ENCODE results near the gene FBXL3. TPM values are rescaled to one million over a fixed set of nuclear protein-coding genes. Genes with fewer than 3 reads are reported as not detected.

Gene FBXL3
- total RNA-seq, 6 experiments from 2014 or later, result 13.6 to 31.4 (median 19.7) TPM

DNA sequence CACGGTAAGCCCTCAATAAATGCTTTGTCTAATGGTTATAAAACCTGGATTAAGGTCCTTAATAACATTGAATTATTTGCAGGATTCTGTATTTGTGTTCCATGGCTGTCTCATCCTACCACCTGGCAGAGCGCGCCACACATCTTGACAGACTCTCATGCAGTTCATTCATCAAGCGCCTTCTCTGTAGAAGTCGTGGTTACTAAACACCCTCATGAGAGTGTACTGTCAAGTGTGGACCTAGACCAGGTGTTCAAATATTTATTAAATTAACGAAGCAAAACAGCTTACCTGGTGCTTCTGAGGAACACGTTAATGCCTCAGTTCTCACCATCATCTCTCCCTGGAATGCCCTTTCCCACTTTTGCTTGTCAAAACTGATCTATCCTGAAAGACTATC is 13.1 kb upstream of the FBXL3 start:
- 84% methylated on average over 6 of the region's 7 CpGs for WGBS (ENCODE audit: insufficient coverage, low coverage, low lambda C conversion rate, missing lambda C conversion rate)
- Histone ChIP-seq H3K27ac (no peak overlapping the region), H3K27me3 (no peaks in the 10 kb centered on the region), H3K4me3 (no peak overlapping the region), H3K36me3 (peaks cover 0 to 8% (median 1%) of the 10 kb centered on the region in 4 donors), H3K4me1 (no peaks in the 10 kb centered on the region), H3K9me3 (no peaks in the 10 kb centered on the region)
- DNase-seq (no peak), ATAC-seq (no peak)
- intact Hi-C loops (cut with DNase I), result no loop called here
- TF ChIP-seq, protein P1, sequence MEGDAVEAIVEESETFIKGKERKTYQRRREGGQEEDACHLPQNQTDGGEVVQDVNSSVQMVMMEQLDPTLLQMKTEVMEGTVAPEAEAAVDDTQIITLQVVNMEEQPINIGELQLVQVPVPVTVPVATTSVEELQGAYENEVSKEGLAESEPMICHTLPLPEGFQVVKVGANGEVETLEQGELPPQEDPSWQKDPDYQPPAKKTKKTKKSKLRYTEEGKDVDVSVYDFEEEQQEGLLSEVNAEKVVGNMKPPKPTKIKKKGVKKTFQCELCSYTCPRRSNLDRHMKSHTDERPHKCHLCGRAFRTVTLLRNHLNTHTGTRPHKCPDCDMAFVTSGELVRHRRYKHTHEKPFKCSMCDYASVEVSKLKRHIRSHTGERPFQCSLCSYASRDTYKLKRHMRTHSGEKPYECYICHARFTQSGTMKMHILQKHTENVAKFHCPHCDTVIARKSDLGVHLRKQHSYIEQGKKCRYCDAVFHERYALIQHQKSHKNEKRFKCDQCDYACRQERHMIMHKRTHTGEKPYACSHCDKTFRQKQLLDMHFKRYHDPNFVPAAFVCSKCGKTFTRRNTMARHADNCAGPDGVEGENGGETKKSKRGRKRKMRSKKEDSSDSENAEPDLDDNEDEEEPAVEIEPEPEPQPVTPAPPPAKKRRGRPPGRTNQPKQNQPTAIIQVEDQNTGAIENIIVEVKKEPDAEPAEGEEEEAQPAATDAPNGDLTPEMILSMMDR (IDR thresholded peaks at IDR 0.05), result no peak
- no peak for TF ChIP-seq POLR2A (IDR thresholded peaks at IDR 0.05)

DNA sequence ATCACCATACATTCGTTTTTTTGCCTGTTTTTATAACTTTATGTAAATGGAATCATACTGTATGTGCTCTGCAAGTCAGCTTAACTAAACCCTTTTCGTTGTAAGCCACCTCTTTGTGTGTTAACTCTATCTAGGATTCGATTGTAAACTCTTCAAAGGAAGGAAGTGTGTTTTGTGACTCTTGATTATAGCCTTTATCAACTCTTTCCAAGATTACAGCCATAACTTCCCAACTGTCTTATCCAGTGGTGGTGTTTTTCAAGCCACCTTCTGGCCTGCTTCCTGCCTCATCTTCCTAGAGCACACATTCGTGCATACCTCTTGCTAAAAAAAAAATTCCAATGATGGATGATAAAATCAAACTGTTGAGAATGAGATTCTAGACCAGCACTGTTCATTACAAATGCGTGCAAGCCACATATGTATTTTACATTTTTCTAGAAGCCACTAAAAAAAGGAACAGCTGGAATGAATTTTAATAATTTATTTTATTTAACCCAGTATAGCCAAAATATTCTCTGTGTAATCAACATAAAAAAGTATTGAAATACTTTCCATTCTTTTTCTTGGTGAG is 12.0 kb upstream of the FBXL3 start:
- intact Hi-C loops (cut with DNase I), result no loop called here
- Histone ChIP-seq H3K36me3 (no peaks in the 10 kb centered on the region), H3K4me3 (no peak overlapping the region), H3K27me3 (no peaks in the 10 kb centered on the region), H3K27ac (no peak overlapping the region), H3K9me3 (no peaks in the 10 kb centered on the region), H3K4me1 (no peaks in the 10 kb centered on the region)
- 46% methylated on average over 5 of the region's 5 CpGs for WGBS (ENCODE audit: insufficient coverage, low coverage, low lambda C conversion rate, missing lambda C conversion rate)
- ATAC-seq (no peak), DNase-seq (no peak)
- no peak for TF ChIP-seq POLR2A (IDR thresholded peaks at IDR 0.05)
- TF ChIP-seq, protein P1 (IDR thresholded peaks at IDR 0.05), result no peak

DNA sequence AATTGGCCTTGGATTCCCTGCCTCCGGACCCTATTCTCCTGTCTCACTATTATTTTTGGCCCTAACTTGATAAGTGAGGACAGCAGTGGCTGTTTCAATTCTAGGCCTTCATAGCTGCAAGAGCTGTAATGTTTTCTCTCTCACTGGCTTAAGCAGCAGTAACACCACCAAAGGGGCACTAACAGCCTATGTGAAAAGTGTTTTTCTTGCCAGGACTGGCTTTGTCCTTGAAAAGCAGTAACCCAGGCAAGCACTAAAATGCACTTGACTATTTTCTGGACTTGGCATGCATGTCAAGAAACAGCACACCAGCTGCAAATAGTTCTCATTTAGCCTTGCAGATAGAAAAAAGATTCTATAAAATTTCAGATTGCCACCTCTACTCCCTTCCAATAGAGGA is 9.3 kb upstream of the FBXL3 start:
- intact Hi-C loops (cut with DNase I), result no loop called here
- no peak for DNase-seq
- TF ChIP-seq, protein P1 (IDR thresholded peaks at IDR 0.05), result no peak
- no peak for TF ChIP-seq POLR2A (IDR thresholded peaks at IDR 0.05)
- H3K4me1 ChIP-seq, result no peaks in the 10 kb centered on the region
- H3K9me3 ChIP-seq, result no peaks in the 10 kb centered on the region
- H3K27me3 ChIP-seq, result no peaks in the 10 kb centered on the region
- no peak overlapping the region for H3K4me3 ChIP-seq
- ATAC-seq, result no peak
- no CpG with 5 or more reads among the region's 1 CpG for WGBS (ENCODE audit: insufficient coverage, low coverage, low lambda C conversion rate, missing lambda C conversion rate)
- H3K27ac ChIP-seq, result no peak overlapping the region
- H3K36me3 ChIP-seq, result no peaks in the 10 kb centered on the region

DNA sequence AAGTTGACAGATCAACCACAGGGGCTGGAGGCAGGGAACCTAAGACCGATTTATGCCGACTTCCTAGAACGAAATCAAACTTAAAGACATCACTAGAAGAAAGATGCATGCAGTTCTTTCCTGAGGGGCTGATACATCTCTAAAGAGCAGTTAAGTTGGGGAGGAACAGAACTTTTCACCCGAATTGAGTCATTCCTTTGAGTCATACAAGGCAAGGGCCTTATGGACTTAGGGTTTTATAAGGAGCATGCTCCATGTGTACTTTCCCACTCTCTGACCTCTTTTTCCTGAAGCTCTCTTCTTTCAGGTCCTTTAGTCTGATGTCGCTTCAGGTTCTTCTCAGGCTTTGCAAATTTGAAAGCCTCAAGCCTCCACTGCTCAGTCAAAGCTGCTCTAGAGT is 7.9 kb upstream of the FBXL3 start:
- H3K36me3 ChIP-seq, result no peaks in the 10 kb centered on the region
- no peak overlapping the region for H3K4me3 ChIP-seq
- intact Hi-C loops (cut with DNase I), result no loop called here
- H3K4me1 ChIP-seq, result no peaks in the 10 kb centered on the region
- no peak for ATAC-seq
- H3K27ac ChIP-seq, result no peak overlapping the region
- no peak for DNase-seq
- H3K27me3 ChIP-seq, result no peaks in the 10 kb centered on the region
- 90% methylated on average over 4 of the region's 5 CpGs for WGBS (ENCODE audit: insufficient coverage, low coverage, low lambda C conversion rate, missing lambda C conversion rate)
- H3K9me3 ChIP-seq, result no peaks in the 10 kb centered on the region
- TF ChIP-seq, protein P1 (IDR thresholded peaks at IDR 0.05), result no peak
- TF ChIP-seq POLR2A (IDR thresholded peaks at IDR 0.05), result no peak

Data from right lobe of liver (tissue), 6 donors.